ENCODE measurements around the gene COASY.

COASY gene

DNA sequence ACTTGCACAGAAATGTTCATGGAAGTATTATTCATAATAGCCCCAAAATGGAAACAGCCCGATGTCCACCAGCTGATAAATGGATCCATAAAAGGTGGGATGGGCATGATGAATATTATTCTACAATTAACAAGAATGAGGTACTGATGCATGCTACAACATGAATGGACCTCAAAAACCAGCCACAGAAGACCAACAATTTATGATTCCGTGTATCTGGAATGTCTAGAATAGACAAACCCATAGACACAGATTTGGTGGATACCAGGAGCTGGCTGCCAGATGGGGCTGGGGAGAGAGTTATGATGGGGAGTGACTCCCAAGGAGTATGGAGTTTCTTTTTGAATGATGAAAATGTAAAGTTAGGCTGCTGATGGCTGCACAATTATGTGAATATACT, 36.7 kb upstream of the COASY start:
- Histone ChIP-seq H3K9me3 (ENCODE audit: insufficient read depth, low read length, severe bottlenecking) (no peaks in the 10 kb centered on the region), H3K27me3 (ENCODE audit: insufficient read depth, low read length, poor library complexity) (no peaks in the 10 kb centered on the region), H2AFZ (ENCODE audit: low read depth, low read length) (no peak overlapping the region), H3K79me2 (ENCODE audit: insufficient read depth, low read length) (no peaks in the 10 kb centered on the region), H3K4me3 (ENCODE audit: low read depth in 1 of 2, low read length in 2 of 2) (no peak overlapping the region), H3K9ac (ENCODE audit: low read depth, low read length) (no peak overlapping the region), H4K20me1 (ENCODE audit: insufficient read depth, low read length) (no peaks in the 10 kb centered on the region), H3K4me2 (ENCODE audit: insufficient read depth, low read length) (no peak overlapping the region), H3K27ac (ENCODE audit: low read length) (no peak overlapping the region), H3K4me1 (ENCODE audit: insufficient read depth, low read length) (peaks cover 18% of the 10 kb centered on the region), H3K36me3 (ENCODE audit: insufficient read depth, low read length) (no peaks in the 10 kb centered on the region)
- ATAC-seq (ENCODE audit: insufficient read depth, low read depth): no peak
- DNase-seq: no peak
- TF ChIP-seq EZH2 (IDR thresholded peaks at IDR 0.05; ENCODE audit: borderline replicate concordance, low read depth, low read length, severe bottlenecking): no peak
- TF ChIP-seq, protein P1, sequence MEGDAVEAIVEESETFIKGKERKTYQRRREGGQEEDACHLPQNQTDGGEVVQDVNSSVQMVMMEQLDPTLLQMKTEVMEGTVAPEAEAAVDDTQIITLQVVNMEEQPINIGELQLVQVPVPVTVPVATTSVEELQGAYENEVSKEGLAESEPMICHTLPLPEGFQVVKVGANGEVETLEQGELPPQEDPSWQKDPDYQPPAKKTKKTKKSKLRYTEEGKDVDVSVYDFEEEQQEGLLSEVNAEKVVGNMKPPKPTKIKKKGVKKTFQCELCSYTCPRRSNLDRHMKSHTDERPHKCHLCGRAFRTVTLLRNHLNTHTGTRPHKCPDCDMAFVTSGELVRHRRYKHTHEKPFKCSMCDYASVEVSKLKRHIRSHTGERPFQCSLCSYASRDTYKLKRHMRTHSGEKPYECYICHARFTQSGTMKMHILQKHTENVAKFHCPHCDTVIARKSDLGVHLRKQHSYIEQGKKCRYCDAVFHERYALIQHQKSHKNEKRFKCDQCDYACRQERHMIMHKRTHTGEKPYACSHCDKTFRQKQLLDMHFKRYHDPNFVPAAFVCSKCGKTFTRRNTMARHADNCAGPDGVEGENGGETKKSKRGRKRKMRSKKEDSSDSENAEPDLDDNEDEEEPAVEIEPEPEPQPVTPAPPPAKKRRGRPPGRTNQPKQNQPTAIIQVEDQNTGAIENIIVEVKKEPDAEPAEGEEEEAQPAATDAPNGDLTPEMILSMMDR (IDR thresholded peaks at IDR 0.05; ENCODE audit: borderline replicate concordance, extremely low read depth, low read length, poor library complexity, severe bottlenecking): no peak

GRCh38 chr17:42526031-42526444, 35.9 kb upstream of the COASY start:
- Histone ChIP-seq H3K9me3 (ENCODE audit: insufficient read depth, low read length, severe bottlenecking) (no peaks in the 10 kb centered on the region), H2AFZ (ENCODE audit: low read depth, low read length) (no peak overlapping the region), H3K4me1 (ENCODE audit: insufficient read depth, low read length) (peaks cover 26% of the 10 kb centered on the region), H3K4me3 (ENCODE audit: low read depth in 1 of 2, low read length in 2 of 2) (no peak overlapping the region), H3K9ac (ENCODE audit: low read depth, low read length) (no peak overlapping the region), H3K79me2 (ENCODE audit: insufficient read depth, low read length) (no peaks in the 10 kb centered on the region), H3K27me3 (ENCODE audit: insufficient read depth, low read length, poor library complexity) (no peaks in the 10 kb centered on the region), H4K20me1 (ENCODE audit: insufficient read depth, low read length) (no peaks in the 10 kb centered on the region), H3K27ac (ENCODE audit: low read length) (no peak overlapping the region), H3K36me3 (ENCODE audit: insufficient read depth, low read length) (no peaks in the 10 kb centered on the region), H3K4me2 (ENCODE audit: insufficient read depth, low read length) (no peak overlapping the region)
- no peak for ATAC-seq (ENCODE audit: insufficient read depth, low read depth)
- DNase-seq: no peak
- TF ChIP-seq, protein P1 (IDR thresholded peaks at IDR 0.05; ENCODE audit: borderline replicate concordance, extremely low read depth, low read length, poor library complexity, severe bottlenecking): no peak
- no peak for TF ChIP-seq EZH2 (IDR thresholded peaks at IDR 0.05; ENCODE audit: borderline replicate concordance, low read depth, low read length, severe bottlenecking)

DNA sequence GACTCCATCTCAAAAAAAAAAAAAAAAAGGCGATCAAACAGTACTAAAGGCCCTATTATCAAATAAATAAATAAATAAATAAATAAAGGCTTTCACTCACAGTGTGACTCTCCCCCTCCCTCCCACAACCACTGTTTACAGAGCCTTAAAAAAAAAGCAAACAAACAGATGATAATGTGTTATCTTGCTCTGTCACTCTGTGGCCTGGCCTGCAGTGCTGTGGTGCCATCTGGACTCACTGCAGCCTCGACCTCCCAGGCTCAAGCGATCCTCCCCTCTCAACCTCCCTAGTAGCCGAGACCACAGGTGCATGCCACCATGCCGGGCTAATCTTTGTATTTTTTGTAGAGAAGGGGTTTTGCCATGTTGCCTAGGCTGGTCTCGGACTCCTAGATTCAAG, 34.0 kb upstream of the COASY start:
- Histone ChIP-seq H3K9me3 (ENCODE audit: insufficient read depth, low read length, severe bottlenecking) (no peaks in the 10 kb centered on the region), H3K4me2 (ENCODE audit: insufficient read depth, low read length) (no peak overlapping the region), H3K36me3 (ENCODE audit: insufficient read depth, low read length) (no peaks in the 10 kb centered on the region), H2AFZ (ENCODE audit: low read depth, low read length) (no peak overlapping the region), H3K27me3 (ENCODE audit: insufficient read depth, low read length, poor library complexity) (no peaks in the 10 kb centered on the region), H4K20me1 (ENCODE audit: insufficient read depth, low read length) (no peaks in the 10 kb centered on the region), H3K9ac (ENCODE audit: low read depth, low read length) (no peak overlapping the region), H3K79me2 (ENCODE audit: insufficient read depth, low read length) (no peaks in the 10 kb centered on the region), H3K4me1 (ENCODE audit: insufficient read depth, low read length) (peaks cover 39% of the 10 kb centered on the region), H3K27ac (ENCODE audit: low read length) (no peak overlapping the region), H3K4me3 (ENCODE audit: low read depth in 1 of 2, low read length in 2 of 2) (no peak overlapping the region)
- TF ChIP-seq, protein P1 (IDR thresholded peaks at IDR 0.05; ENCODE audit: borderline replicate concordance, extremely low read depth, low read length, poor library complexity, severe bottlenecking): no peak
- no peak for TF ChIP-seq EZH2 (IDR thresholded peaks at IDR 0.05; ENCODE audit: borderline replicate concordance, low read depth, low read length, severe bottlenecking)
- DNase-seq: no peak
- no peak for ATAC-seq (ENCODE audit: insufficient read depth, low read depth)

- Histone ChIP-seq H3K9me3 (ENCODE audit: insufficient read depth, low read length, severe bottlenecking) (no peaks in the 10 kb centered on the region), H3K27me3 (ENCODE audit: insufficient read depth, low read length, poor library complexity) (no peaks in the 10 kb centered on the region), H3K4me1 (ENCODE audit: insufficient read depth, low read length) (peaks cover 48% of the 10 kb centered on the region), H4K20me1 (ENCODE audit: insufficient read depth, low read length) (no peaks in the 10 kb centered on the region), H3K4me2 (ENCODE audit: insufficient read depth, low read length) (no peak overlapping the region), H3K27ac (ENCODE audit: low read length) (peak overlapping the region; percentile 24), H3K9ac (ENCODE audit: low read depth, low read length) (no peak overlapping the region), H3K79me2 (ENCODE audit: insufficient read depth, low read length) (no peaks in the 10 kb centered on the region), H3K4me3 (ENCODE audit: low read depth in 1 of 2, low read length in 2 of 2) (no peak overlapping the region), H2AFZ (ENCODE audit: low read depth, low read length) (no peak overlapping the region), H3K36me3 (ENCODE audit: insufficient read depth, low read length) (no peaks in the 10 kb centered on the region)
- ATAC-seq (ENCODE audit: insufficient read depth, low read depth) (no peak), DNase-seq (no peak)
- no peak for TF ChIP-seq EZH2 (IDR thresholded peaks at IDR 0.05; ENCODE audit: borderline replicate concordance, low read depth, low read length, severe bottlenecking)
- TF ChIP-seq, protein P1 (IDR thresholded peaks at IDR 0.05; ENCODE audit: borderline replicate concordance, extremely low read depth, low read length, poor library complexity, severe bottlenecking): no peak
Measured at GRCh38 chr17:42529061-42529460, 32.9 kb upstream of the COASY start.

Data from DND-41 (cell line).